ENCODE data around the gene ZAR1L.
A peak's percentile ranks its signal among the peaks of the same experiment; 100 is the strongest.

- TF ChIP-seq CTCF (optimal IDR thresholded peaks at IDR 0.05 in 1 of 3, IDR thresholded peaks at IDR 0.05 in 1 of 3, conservative IDR thresholded peaks at IDR 0.05 in 1 of 3; ENCODE audit: extremely low read depth in 1 of 3, insufficient read depth in 2 of 3, low read length in 3 of 3) (peak; percentile 13 to 48 (median 36)), EZH2 (IDR thresholded peaks at IDR 0.05; ENCODE audit: low read length) (no peak)
These were observed 56.0 kb downstream of the ZAR1L start for GRCh38 chr13:32259116-32259515.
